ENCODE results near the gene CARD10.

CARD10 gene

GRCh38 chr22:37509059-37509860 is 10.0 kb downstream of the CARD10 start:
- peak overlapping the region; percentile 27 to 37 (median 36) for H3K4me3 Mint-ChIP-seq
- no peaks in the 10 kb centered on the region for H3K9me3 Mint-ChIP-seq
- H3K27ac Mint-ChIP-seq, result peak overlapping the region; percentile 80 to 92 (median 91)
- TF ChIP-seq, protein P1, sequence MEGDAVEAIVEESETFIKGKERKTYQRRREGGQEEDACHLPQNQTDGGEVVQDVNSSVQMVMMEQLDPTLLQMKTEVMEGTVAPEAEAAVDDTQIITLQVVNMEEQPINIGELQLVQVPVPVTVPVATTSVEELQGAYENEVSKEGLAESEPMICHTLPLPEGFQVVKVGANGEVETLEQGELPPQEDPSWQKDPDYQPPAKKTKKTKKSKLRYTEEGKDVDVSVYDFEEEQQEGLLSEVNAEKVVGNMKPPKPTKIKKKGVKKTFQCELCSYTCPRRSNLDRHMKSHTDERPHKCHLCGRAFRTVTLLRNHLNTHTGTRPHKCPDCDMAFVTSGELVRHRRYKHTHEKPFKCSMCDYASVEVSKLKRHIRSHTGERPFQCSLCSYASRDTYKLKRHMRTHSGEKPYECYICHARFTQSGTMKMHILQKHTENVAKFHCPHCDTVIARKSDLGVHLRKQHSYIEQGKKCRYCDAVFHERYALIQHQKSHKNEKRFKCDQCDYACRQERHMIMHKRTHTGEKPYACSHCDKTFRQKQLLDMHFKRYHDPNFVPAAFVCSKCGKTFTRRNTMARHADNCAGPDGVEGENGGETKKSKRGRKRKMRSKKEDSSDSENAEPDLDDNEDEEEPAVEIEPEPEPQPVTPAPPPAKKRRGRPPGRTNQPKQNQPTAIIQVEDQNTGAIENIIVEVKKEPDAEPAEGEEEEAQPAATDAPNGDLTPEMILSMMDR (IDR thresholded peaks at IDR 0.05; ENCODE audit: unreplicated experiment in 3 of 3), result no peak
- H3K4me1 Mint-ChIP-seq, result peaks cover 36% of the 10 kb centered on the region
- H3K36me3 Mint-ChIP-seq (ENCODE audit: low read depth), result peaks cover 14% of the 10 kb centered on the region
- peaks cover 4% of the 10 kb centered on the region for H3K27me3 Mint-ChIP-seq (ENCODE audit: low read depth)

DNA sequence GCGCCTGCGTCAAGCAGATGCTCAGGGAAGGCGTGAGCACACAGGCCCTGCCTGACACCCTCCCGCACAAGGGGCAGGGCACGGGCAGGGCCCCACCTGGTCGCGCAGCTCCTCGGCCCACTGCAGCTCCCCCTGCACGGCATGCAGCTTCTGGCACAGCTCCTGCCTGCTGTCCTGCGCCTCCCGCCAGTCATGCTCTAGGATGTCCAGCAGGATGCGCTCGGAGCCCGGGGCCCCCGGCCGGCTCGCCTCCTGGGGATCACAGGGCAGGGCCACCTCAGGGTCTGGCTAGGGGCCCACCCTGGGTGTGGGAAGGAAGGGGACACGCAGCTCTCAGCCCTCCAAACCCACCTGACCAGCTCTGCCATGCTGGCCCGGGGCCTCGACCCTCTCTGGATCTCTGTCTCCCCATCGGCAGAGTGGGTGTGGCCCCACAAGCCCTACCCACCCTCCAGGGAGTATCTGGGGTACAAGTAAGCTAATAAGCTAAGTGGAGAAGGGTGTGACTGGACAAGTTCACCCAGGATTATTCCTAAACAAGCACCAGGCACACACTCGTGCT is 10.7 kb downstream of the CARD10 start:
- Mint-ChIP-seq H3K27ac (peak overlapping the region; percentile 80 to 92 (median 91)), H3K4me1 (peaks cover 39% of the 10 kb centered on the region), H3K9me3 (no peaks in the 10 kb centered on the region), H3K4me3 (peak overlapping the region; percentile 17 to 37 (median 27)), H3K36me3 (ENCODE audit: low read depth) (peaks cover 19% of the 10 kb centered on the region), H3K27me3 (ENCODE audit: low read depth) (peaks cover 4% of the 10 kb centered on the region)
- TF ChIP-seq, protein P1 (IDR thresholded peaks at IDR 0.05; ENCODE audit: unreplicated experiment in 3 of 3), result no peak

GRCh38 chr22:37507731-37508130 is 11.5 kb downstream of the CARD10 start:
- Mint-ChIP-seq H3K36me3 (ENCODE audit: low read depth) (peaks cover 24% of the 10 kb centered on the region), H3K4me1 (peaks cover 40% of the 10 kb centered on the region), H3K9me3 (no peaks in the 10 kb centered on the region), H3K4me3 (peak overlapping the region in 1 of 3 experiments; percentile 41), H3K27me3 (ENCODE audit: low read depth) (peaks cover 4% of the 10 kb centered on the region), H3K27ac (peak overlapping the region in 2 of 3 experiments; percentile 33 to 71)
- TF ChIP-seq, protein P1 (IDR thresholded peaks at IDR 0.05; ENCODE audit: unreplicated experiment in 3 of 3), result no peak

- Mint-ChIP-seq H3K27me3 (ENCODE audit: low read depth) (peaks cover 4% of the 10 kb centered on the region), H3K36me3 (ENCODE audit: low read depth) (peaks cover 34% of the 10 kb centered on the region), H3K4me1 (peaks cover 41% of the 10 kb centered on the region), H3K27ac (no peak overlapping the region), H3K9me3 (no peaks in the 10 kb centered on the region), H3K4me3 (no peak overlapping the region)
- TF ChIP-seq, protein P1 (IDR thresholded peaks at IDR 0.05; ENCODE audit: unreplicated experiment in 3 of 3), result no peak
These were observed 13.2 kb downstream of the CARD10 start for GRCh38 chr22:37505989-37506388.

DNA sequence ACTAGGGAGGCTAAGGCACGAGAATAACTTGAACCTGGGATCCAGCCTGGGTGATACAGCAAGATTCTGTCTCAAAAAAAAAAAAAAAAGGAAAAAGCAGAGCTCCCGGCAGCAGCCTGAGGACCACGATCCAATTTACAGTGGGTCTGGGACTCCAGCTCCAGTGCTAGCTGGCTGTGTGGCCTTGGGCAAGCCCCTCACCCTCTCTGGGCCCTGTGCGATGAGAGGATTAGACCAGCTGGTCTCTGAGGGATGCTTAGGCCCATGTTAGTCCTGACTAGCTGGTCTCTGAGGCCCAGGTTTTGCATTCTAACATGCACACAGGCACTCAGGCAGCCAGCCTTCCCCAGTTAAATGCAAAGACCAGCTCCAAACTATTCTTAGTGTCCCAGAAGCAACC is 13.7 kb downstream of the CARD10 start:
- TF ChIP-seq, protein P1 (IDR thresholded peaks at IDR 0.05; ENCODE audit: unreplicated experiment in 3 of 3), result no peak
- no peak overlapping the region for H3K4me3 Mint-ChIP-seq
- peaks cover 41% of the 10 kb centered on the region for H3K4me1 Mint-ChIP-seq
- H3K27me3 Mint-ChIP-seq (ENCODE audit: low read depth), result peaks cover 4% of the 10 kb centered on the region
- H3K36me3 Mint-ChIP-seq (ENCODE audit: low read depth), result peaks cover 34% of the 10 kb centered on the region
- H3K27ac Mint-ChIP-seq, result no peak overlapping the region
- H3K9me3 Mint-ChIP-seq, result no peaks in the 10 kb centered on the region
